KOPT-K1 (cell line): ENCODE data around the gene APPBP2.
"Not testable (repeated sequence)": the region's sequence is repeated elsewhere in the genome, so short reads cannot be mapped to it uniquely, and the experiment has no call there.

ENCODE experiments used
- H3K27ac ChIP-seq: fragments of 200-600 bp; sonication (generic); 2 replicates; pipeline ENCODE4 v1.5.1; 2016; ENCODE audit warnings: antibody characterized with exemption, mild to moderate bottlenecking, low read depth, low read length; ENCODE audit not compliant: poor library complexity, severe bottlenecking
- H3K36me3 ChIP-seq: fragments of 200-600 bp; sonication (generic); 2 replicates; pipeline ENCODE4 v1.5.1; 2017; ENCODE audit warnings: antibody characterized with exemption, mild to moderate bottlenecking, low read length, moderate library complexity; ENCODE audit not compliant: insufficient read depth
- H3K9me3 ChIP-seq: fragments of 200-600 bp; sonication (generic); 2 replicates; pipeline ENCODE4 v1.5.1; 2017; ENCODE audit warnings: antibody characterized with exemption, low read length, mild to moderate bottlenecking; ENCODE audit not compliant: insufficient read depth, poor library complexity, severe bottlenecking

Gene APPBP2

DNA sequence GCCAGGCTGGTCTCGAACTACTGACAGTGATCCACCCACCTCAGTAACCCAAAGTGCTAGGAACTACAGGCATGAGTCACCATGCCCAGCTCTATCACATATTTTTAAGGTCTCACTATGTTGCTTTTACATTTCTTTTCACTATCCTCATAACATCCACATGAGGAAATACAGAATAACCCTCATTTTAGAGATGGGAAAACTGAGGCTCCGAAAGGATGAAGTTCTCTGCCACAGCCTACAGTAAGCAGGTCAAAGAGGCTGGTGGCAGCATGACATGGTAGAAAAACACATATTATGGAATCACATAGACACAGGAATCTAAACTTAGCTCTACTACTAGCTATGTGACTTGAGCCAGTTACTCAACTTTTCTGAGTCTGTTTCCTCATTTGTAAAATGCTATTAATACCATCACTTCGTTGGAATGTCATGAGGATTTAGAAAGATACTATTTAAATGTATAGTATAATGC is 32.2 kb downstream of the APPBP2 start:
- no peak overlapping the region for H3K27ac ChIP-seq
- H3K9me3 ChIP-seq = peaks cover 73% of the 10 kb centered on the region
- H3K36me3 ChIP-seq = peaks cover 98% of the 10 kb centered on the region

DNA sequence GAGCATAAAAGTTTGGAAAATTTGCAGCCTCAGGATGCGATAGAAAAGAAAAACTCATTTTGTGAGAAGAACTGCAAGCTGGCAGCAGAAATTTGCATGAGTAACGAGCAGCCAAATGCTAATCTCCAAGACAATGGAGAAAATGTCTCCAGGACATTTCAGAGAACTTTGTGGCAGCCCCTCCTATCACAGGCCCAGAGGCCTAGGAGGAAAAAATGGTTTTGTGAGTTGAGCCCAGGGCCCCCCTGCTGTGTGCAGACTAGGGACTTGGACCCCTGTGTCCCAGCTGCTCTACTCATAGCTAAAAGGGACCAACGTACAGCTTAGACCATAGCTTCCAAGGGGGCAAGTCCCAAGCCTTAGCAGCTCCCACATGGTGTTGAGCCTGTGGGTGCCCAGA is 34.3 kb downstream of the APPBP2 start:
- Histone ChIP-seq H3K27ac (no peak overlapping the region), H3K9me3 (peaks cover 93% of the 10 kb centered on the region), H3K36me3 (peaks cover 96% of the 10 kb centered on the region)

DNA sequence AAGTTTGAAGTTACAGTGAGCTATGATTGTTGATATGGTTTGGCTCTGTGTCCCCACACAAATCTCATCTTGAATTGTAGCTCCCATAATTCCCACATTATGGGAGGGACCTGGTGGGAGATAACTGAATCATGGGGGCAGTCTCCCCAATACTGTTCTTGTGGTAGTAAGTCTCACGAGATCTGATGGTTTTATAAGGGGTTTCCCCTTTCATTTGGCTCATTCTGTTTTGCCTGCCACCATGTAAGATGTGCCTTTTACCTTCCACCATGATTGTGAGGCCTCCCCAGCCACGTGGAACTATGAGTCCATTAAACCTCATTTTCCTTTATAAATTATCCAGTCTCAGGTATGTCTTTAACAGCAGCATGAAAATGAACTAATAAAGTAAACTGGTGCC is 35.4 kb downstream of the APPBP2 start:
- Histone ChIP-seq H3K36me3 (peaks cover 84% of the 10 kb centered on the region), H3K9me3 (peaks cover 91% of the 10 kb centered on the region)
- not testable (repeated sequence) for H3K27ac ChIP-seq

DNA sequence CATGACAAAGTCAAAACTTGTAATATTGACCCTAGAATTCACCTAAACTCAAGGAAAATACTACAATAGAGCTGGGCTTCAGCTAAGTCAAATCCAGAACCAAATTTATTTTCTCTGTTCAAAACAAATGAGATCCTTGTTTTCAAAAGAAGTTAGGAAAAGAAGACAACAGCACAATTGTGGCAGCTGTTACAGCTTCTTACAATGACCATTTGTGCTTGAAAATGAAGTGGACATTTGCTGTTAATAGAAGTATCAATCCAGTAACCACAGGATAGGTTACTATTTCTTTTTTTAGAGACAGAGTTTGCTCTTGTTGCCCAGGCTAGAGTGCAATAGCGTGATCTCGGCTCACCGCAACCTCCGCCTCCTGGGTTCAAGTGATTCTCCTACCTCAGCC is 44.4 kb downstream of the APPBP2 start:
- Histone ChIP-seq H3K9me3 (peaks cover 10% of the 10 kb centered on the region), H3K27ac (no peak overlapping the region), H3K36me3 (peaks cover 18% of the 10 kb centered on the region)

DNA sequence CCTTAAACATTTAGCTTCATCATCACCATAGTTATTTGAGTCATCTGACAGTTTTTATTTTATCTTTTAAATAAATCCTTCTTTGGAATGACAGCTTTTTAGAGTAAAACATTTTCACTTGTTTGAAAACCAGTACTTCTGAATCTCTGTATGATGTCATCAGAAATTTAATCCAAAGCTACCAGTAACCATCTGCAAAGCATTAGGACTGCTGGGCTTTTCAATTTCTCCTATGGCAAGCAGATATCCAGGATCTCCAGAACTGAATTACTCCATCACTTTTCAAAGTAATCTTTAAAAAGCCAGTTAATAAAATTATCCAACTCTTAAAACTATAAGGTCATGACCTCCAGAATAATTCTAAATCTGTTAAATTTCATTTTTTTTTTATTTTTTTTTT is 52.3 kb downstream of the APPBP2 start:
- no peak overlapping the region for H3K27ac ChIP-seq
- H3K9me3 ChIP-seq = peaks cover 13% of the 10 kb centered on the region
- peaks cover 59% of the 10 kb centered on the region for H3K36me3 ChIP-seq

DNA sequence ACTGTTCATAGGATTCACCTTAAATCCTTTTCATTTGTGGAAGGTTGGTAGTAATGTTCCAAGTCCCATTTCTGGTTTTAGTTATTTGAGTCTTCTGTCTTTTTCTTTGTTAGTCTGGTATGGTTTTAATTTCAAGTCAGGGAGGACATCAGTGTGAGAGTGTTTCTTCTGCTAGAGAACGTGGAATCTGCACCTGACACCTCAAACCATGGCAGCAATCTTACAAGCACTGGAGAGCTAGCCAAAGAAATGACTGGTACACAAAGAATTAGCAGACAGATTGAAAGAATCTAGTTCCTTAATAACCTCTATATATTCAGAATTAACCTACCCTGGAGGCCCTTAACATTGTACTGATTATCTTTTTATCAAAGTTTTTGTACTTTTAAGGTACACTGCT is 53.6 kb downstream of the APPBP2 start:
- H3K9me3 ChIP-seq = peaks cover 13% of the 10 kb centered on the region
- no peak overlapping the region for H3K27ac ChIP-seq
- H3K36me3 ChIP-seq = peaks cover 63% of the 10 kb centered on the region

DNA sequence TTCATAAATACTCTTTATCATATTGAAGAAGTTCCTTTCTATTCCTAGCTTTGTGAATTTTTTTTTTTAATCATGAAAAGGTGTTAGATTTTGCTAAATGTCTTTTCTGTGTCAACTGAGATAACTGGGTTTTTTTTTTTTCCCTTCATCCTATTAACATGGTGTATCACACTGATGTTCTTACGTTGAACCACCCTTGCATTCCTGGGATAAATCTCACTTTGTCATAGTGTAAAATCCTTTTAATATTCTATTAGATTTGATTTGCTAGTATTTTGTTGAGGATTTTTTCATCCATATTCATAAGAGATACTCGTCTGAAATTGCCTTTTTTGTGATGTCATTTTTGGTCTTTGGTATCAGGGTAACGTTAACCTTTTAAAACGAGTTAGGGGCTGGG is 54.6 kb downstream of the APPBP2 start:
- peaks cover 13% of the 10 kb centered on the region for H3K9me3 ChIP-seq

DNA sequence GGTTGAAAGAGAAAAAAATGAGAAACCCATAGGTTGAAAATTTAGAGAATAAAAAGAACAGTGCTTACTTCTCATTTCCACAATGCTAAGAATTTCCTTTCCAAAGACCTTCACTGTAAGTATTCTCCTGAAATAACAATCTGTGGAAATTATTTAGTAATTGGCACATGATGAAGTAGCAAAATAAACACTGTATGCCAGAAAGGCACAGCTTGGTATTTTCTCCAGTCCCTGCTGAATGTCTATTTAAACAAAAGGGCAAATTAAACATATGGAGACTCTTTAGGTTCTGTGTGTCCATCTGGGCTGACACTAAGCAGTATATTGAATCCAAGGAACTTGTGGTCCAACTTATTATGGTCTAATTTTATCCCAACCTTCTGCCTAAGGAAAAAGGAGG is 57.7 kb downstream of the APPBP2 start:
- Histone ChIP-seq H3K27ac (no peak overlapping the region), H3K9me3 (peaks cover 13% of the 10 kb centered on the region), H3K36me3 (peaks cover 74% of the 10 kb centered on the region)

More for the DNA sequence above, 54.6 kb downstream of the APPBP2 start:
- Histone ChIP-seq H3K36me3 (peaks cover 60% of the 10 kb centered on the region), H3K27ac (no peak overlapping the region)

DNA sequence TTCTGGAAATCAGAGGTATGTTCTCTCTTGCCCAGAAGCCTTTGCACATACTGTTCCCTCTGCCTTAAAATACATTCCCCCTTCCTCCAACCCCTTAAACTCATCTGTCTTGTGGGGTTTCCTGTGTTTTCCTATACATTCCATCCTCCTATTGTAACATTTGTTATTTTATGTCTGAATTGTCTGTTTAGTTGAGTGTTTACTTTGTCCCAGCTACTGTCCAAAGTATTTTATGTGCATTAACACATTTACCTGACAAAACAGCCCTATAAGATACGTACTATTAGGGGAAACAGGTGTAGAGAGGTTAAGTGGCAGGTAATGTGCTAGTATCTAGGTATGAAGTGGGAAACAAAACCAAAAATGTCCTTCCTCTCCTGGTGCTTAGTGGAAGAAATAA is 61.7 kb downstream of the APPBP2 start:
- Histone ChIP-seq H3K36me3 (peaks cover 86% of the 10 kb centered on the region), H3K9me3 (no peaks in the 10 kb centered on the region), H3K27ac (no peak overlapping the region)

DNA sequence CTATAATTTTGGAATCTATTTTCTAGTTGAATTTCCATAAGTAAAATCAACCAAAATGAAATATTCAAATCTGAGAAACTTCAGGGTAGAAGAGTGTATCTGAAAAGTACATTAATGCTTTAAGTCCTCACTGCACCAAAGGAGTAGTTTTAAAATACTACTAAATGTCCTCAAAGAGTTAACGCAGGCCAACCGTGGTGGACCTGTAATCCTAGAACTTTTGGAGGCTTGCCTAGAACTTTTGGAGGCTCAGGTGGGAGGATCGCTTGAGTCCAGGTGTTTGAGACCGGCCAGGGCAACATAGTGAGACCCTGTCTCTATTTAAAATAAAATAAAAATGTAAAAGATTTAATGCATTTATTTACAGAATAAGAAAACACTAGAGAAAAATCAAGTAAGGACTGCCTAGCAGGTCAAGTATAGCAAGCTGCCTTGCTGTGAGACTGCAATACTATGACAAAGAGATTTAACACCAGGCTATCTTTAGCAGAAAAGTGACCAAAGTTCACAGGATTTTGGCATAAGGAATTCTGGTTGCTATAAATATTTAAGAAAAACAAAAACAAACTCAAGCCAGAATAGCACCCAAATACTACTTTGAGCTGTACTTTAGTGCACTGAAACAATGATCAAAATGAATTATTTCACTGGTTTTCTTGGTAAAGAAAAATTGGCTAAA is 62.7 kb downstream of the APPBP2 start:
- Histone ChIP-seq H3K9me3 (no peaks in the 10 kb centered on the region), H3K36me3 (peaks cover 93% of the 10 kb centered on the region), H3K27ac (no peak overlapping the region)

DNA sequence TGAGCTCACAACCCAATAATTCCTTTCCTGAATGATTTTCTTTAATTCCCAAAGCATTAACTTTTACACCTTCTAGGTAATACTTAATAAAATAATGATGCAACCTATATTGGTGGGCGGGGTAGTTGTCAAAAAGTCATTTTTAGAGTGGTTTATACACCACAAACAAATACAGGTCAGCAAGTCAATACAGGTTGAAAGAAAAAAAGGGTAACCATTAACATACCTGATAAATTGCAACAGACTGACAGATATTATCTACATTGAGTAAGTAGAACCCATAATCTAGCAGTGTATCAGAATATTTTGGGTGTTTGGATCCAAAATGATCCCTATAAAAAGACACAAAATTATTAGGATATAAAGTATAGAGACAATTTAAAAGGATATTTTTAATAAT is 64.5 kb downstream of the APPBP2 start:
- no peaks in the 10 kb centered on the region for H3K9me3 ChIP-seq
- H3K27ac ChIP-seq = no peak overlapping the region
- peaks cover 98% of the 10 kb centered on the region for H3K36me3 ChIP-seq

DNA sequence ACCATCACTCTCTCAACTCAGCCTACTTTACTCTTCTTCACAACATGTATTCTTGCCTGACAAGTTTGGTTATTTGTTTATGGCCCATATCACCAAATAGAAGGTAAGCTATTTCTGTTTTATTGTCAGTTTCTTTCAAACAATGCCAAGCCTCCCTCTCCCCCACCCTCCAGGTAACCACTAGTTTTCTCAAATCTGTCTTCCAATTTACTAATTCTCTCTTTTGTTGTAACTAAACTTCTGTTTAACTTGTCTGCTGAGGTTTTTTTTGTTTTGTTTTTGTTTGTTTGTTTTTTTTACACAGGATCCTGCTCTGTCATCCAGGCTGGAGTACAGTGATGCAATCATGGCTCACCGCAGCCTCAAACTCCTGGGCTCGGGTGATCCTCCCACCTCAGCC is 68.9 kb downstream of the APPBP2 start:
- Histone ChIP-seq H3K36me3 (peaks cover 96% of the 10 kb centered on the region), H3K27ac (no peak overlapping the region), H3K9me3 (no peaks in the 10 kb centered on the region)

DNA sequence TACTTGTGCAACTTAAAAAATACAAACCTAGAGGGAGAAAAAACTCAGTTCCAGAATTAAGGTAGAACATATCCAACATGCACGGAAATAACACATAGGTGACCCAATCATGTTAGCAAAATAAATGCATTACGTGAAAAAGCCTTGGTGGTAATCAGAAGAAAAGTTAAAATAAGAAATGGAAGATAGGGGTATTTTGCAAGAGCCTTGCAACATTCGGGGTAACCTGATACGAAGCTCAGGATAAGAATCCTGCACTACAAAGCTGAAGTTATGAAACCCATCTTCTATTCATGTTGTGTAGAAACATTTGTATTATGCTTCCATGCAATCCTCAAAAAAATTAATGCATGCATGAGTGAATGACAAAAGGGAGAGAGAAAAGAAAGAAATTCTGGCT is 70.7 kb downstream of the APPBP2 start:
- Histone ChIP-seq H3K9me3 (no peaks in the 10 kb centered on the region), H3K36me3 (peaks cover 96% of the 10 kb centered on the region), H3K27ac (no peak overlapping the region)

DNA sequence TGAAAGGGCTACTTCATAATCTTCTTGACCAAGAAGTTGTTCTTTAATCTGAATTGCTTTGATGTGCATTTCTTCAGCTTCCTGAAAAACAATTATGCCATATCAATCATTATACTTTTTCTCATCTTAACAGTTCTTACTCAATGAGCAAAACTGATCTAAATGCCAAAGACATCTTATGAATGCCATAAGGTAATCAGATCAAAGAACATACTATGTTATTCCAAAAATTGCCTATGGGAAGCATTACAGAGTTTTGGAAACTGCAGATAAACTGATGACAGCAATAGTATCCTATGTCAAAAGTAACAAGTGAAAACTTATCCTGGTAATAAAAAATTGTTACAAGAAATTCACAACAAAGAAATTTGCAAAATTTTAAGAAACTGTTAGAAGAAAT is 74.1 kb downstream of the APPBP2 start:
- Histone ChIP-seq H3K27ac (no peak overlapping the region), H3K36me3 (peaks cover 96% of the 10 kb centered on the region), H3K9me3 (no peaks in the 10 kb centered on the region)

DNA sequence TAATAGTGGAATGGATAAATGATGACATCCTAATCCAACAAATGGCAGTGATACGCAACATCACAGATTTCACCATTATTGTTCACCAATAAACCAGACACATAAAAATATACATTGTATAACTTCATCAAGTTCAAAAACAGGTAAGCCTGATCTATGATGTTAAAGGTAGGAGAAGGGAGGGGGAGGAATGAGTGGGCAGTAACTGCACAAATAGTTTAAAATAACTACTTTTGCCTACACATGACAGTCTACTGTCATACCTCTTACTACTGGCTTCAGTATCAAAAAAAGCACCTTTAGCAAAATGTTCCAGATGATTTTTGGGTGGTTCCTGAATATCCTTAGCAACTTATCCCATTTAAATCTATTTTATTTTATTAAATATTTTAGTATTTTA is 75.0 kb downstream of the APPBP2 start:
- peaks cover 96% of the 10 kb centered on the region for H3K36me3 ChIP-seq
- no peak overlapping the region for H3K27ac ChIP-seq

DNA sequence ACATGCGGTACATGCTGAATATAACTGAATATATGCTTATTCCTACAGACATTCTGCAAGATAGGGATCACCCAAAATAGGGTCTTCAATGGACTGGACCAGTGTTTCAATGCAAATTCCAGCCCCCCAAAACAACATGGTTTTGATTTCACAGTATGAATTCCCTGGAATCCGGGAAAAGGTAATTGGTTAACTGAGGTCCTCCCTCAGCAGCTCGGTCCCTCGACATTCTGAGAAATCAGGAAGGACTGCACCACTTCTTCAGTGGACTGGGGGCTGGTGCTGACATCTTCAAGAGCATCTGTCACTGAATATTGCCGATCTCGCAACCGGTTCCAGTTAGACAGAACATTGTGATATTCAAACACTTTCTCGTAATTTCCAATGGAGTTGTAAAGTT is 78.7 kb downstream of the APPBP2 start:
- Histone ChIP-seq H3K9me3 (no peaks in the 10 kb centered on the region), H3K36me3 (peaks cover 76% of the 10 kb centered on the region), H3K27ac (no peak overlapping the region)

More for the DNA sequence above, 75.0 kb downstream of the APPBP2 start:
- no peaks in the 10 kb centered on the region for H3K9me3 ChIP-seq
